Left ventricle myocardium inferior (tissue), 1 donor: ENCODE results near the gene UNC93A. TPM values are rescaled to one million over a fixed set of nuclear protein-coding genes. Genes with fewer than 3 reads are reported as not detected.

Source experiments
- DNase-seq: peaks from one replicate; pipeline ENCODE4 v3.0.0-alpha.2; 2020
- H3K27ac ChIP-seq: fragments of 200-600 bp; replicated peaks from 2 replicates; pipeline ENCODE4 v1.8.0; 2021
- H3K27me3 ChIP-seq: fragments of 200-600 bp; 2 replicates; pipeline ENCODE4 v1.8.0; 2021; ENCODE audit warnings: low read depth
- H3K36me3 ChIP-seq: fragments of 200-600 bp; 2 replicates; pipeline ENCODE4 v1.8.0; 2021
- H3K4me1 ChIP-seq: fragments of 200-600 bp; 2 replicates; pipeline ENCODE4 v1.8.0; 2021
- H3K4me3 ChIP-seq: fragments of 200-600 bp; 2 replicates; pipeline ENCODE4 v1.8.0; 2021; ENCODE audit warnings: mild to moderate bottlenecking, moderate library complexity
- H3K9me3 ChIP-seq: fragments of 200-600 bp; replicated peaks from 2 replicates; pipeline ENCODE4 v1.8.0; 2021
- intact Hi-C: fragments of 100-400 bp; cut with micrococcal nuclease; formaldehyde crosslinking; loops from one replicate; pipeline ENCODE4 v1.11.0; 2022
- total RNA-seq: library from RNA; stranded (reverse); fragmentation: NEBNext Ultra II Directional; extraction: Animal tissue kit (Norgen Biotek cat#: 25700); gene quantifications from one replicate; pipeline ENCODE4 v1.2.1, GENCODE V29; 2021
- TF ChIP-seq, protein P1 (sequence below): fragments of 200-600 bp; IDR thresholded peaks from 2 replicates; pipeline ENCODE4 v1.8.0; 2021; ENCODE audit warnings: antibody characterized with exemption, mild to moderate bottlenecking, borderline replicate concordance
- donor health status: DM: no; HTN: yes; CAD: no; lungs with severe emphysema.

UNC93A gene
- total RNA-seq, 1 donor from 2014 or later, result not detected

DNA sequence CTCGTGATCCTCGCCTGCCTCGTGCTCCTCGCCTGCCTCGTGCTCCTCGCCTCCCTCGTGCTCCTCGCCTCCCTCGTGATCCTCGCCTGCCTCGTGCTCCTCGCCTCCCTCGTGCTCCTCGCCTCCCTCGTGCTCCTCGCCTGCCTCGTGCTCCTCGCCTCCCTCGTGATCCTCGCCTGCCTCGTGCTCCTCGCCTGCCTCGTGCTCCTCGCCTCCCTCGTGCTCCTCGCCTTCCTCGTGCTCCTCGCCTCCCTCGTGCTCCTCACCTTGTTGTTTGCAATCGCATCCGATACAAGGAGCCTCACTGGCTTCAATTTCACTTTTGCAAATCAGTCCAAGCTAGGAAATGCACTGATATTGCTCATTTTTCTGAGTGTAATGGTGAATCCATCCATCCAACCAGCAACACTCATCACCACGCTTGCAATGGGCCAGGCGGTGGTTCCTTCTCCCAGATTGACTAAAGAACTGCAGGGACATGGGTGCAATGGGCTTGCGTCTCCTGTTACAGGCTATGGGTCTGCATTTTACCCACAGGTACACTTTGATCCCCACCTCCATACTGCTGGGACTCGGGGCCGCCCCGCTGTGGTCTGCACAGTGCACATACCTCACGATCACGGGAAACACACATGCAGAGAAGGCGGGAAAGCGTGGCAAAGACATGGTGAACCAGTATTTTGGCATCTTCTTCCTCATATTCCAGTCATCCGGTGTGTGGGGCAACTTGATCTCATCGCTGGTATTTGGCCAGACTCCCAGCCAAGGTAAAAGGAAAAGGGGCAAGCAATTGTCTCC, 4.6 kb downstream of the UNC93A start:
- Histone ChIP-seq H3K27ac (no peak overlapping the region), H3K9me3 (peaks cover 6% of the 10 kb centered on the region)
- intact Hi-C loops, result no loop called here

DNA sequence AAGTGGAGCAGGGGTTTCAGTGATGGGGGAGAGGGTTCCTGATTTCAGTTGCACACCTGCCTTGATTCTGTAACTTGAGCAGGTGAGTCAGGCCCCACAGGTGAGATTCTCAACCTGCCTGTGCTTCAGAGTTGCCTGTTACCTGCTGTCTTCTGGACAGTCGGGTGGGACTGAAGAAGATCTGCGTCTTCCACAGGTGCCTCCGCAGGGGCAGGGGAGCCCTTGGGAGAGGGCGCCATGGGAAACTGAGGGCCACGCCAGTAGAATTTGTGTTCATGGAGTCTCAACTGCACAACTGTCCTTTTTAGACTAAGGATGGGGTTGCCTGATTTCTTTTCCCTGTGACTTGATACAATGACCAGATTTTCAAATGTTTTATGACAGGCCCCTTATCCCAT, 5.2 kb downstream of the UNC93A start:
- Histone ChIP-seq H3K9me3 (peaks cover 6% of the 10 kb centered on the region), H3K4me1 (no peaks in the 10 kb centered on the region)
- intact Hi-C loops, result no loop called here

More for the DNA sequence above, 4.6 kb downstream of the UNC93A start:
- Histone ChIP-seq H3K4me1 (no peaks in the 10 kb centered on the region), H3K4me3 (no peak overlapping the region), H3K27me3 (peaks cover 22% of the 10 kb centered on the region), H3K36me3 (no peaks in the 10 kb centered on the region)
- TF ChIP-seq, protein P1, sequence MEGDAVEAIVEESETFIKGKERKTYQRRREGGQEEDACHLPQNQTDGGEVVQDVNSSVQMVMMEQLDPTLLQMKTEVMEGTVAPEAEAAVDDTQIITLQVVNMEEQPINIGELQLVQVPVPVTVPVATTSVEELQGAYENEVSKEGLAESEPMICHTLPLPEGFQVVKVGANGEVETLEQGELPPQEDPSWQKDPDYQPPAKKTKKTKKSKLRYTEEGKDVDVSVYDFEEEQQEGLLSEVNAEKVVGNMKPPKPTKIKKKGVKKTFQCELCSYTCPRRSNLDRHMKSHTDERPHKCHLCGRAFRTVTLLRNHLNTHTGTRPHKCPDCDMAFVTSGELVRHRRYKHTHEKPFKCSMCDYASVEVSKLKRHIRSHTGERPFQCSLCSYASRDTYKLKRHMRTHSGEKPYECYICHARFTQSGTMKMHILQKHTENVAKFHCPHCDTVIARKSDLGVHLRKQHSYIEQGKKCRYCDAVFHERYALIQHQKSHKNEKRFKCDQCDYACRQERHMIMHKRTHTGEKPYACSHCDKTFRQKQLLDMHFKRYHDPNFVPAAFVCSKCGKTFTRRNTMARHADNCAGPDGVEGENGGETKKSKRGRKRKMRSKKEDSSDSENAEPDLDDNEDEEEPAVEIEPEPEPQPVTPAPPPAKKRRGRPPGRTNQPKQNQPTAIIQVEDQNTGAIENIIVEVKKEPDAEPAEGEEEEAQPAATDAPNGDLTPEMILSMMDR, result no peak
- DNase-seq, result no peak

DNA sequence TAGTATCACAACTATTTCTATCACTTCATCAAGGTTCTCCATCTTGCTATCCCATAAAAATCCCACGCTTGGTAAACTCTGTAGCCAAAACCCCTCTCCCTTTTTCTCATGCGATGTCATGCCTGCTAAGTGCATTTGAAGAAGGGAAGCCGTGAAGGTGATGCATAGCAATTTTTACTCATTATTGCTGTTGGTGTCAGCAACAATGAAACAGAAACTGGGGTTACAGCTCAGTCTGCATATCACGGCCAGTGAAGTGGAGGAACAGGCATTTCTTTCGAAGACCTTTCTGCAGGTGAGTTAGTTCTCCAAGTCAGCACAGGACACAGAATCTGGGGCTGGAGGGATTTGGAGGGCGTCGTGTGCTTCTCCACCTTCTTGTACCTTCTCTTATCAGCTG, 5.8 kb downstream of the UNC93A start:
- intact Hi-C loops, result no loop called here
- H3K27me3 ChIP-seq, result peaks cover 22% of the 10 kb centered on the region
- TF ChIP-seq, protein P1, result no peak
- H3K27ac ChIP-seq, result no peak overlapping the region
- DNase-seq, result no peak
- peaks cover 6% of the 10 kb centered on the region for H3K9me3 ChIP-seq
- no peaks in the 10 kb centered on the region for H3K36me3 ChIP-seq
- H3K4me3 ChIP-seq, result no peak overlapping the region
- H3K4me1 ChIP-seq, result no peaks in the 10 kb centered on the region

More for the DNA sequence above, 5.2 kb downstream of the UNC93A start:
- H3K27me3 ChIP-seq, result peaks cover 22% of the 10 kb centered on the region
- H3K27ac ChIP-seq, result no peak overlapping the region
- no peak overlapping the region for H3K4me3 ChIP-seq
- DNase-seq, result no peak
- no peaks in the 10 kb centered on the region for H3K36me3 ChIP-seq
- TF ChIP-seq, protein P1, result no peak

DNA sequence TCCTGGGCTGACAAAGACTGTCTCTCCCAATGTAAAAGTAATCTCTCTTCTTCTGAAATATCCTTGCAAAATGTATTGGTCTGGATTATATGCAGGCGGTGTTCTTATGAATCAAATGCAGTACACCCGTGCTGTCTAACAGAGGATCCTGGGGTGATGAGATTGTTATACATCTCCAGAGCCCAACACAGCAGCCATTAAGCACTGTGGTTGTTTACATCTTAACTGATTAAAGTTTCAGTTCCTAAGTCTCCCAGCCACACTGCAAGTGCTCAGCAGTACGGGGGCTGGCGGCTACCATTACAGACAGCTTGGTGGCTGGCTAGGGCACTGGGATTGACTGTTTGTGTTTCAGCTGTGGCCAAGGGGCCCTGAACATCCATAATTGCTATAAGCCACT, 7.0 kb downstream of the UNC93A start:
- Histone ChIP-seq H3K4me3 (no peak overlapping the region), H3K27ac (no peak overlapping the region), H3K36me3 (no peaks in the 10 kb centered on the region), H3K4me1 (no peaks in the 10 kb centered on the region), H3K27me3 (peaks cover 22% of the 10 kb centered on the region), H3K9me3 (peaks cover 6% of the 10 kb centered on the region)
- intact Hi-C loops, result no loop called here
- no peak for DNase-seq
- TF ChIP-seq, protein P1, result no peak

DNA sequence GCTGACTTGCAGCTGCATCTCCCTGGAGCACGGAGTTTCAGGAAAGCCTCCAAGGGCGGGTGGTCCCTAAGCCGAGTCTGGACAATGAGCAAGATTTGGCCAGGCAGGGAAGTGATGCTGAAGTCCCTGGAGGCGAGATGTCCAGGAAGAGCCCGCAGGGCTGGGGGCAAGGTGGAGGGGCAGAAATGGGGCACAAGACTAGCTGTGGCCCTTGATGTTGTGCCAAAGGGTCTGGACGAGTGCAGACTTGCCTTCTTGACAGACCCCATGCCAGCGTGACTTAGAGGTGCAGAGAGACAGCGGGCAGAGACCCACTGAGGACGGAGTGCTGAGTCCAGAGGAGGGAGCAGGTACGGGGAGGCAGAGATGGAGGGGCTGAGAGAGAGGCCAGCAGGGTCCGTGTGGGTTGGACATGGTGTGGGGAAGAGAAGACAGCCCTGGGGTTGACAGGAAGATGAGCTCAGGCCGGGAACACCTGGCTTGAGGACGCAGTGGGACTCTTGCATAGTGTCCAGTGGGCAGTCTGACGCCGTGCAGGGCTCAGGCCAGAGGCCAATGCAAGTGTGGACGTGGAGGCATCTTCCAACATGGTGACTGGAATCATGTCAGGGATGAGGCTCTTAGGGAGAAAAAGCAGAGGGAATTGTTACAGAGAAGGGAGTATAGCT, 8.7 kb downstream of the UNC93A start:
- DNase-seq, result no peak
- intact Hi-C loops, result no loop called here
- H3K4me3 ChIP-seq, result no peak overlapping the region
- peaks cover 6% of the 10 kb centered on the region for H3K9me3 ChIP-seq
- peaks cover 31% of the 10 kb centered on the region for H3K27me3 ChIP-seq
- no peaks in the 10 kb centered on the region for H3K4me1 ChIP-seq
- TF ChIP-seq, protein P1, result no peak
- no peaks in the 10 kb centered on the region for H3K36me3 ChIP-seq
- no peak overlapping the region for H3K27ac ChIP-seq
